DMS 273 (cell line): ENCODE results near the gene VPS41.

Source experiments
- DNase-seq: peaks from one replicate; lab custom pipeline; 2025; ENCODE audit not compliant: unreplicated experiment; lab: John Stamatoyannopoulos, UW

VPS41 gene

GRCh38 chr7:38907066-38907465 lies 1.9 kb downstream of the VPS41 start:
- DNase-seq, result no peak

GRCh38 chr7:38905056-38905759 lies 3.8 kb downstream of the VPS41 start:
- DNase-seq, result no peak

- no peak for DNase-seq
These were observed 5.9 kb downstream of the VPS41 start for GRCh38 chr7:38903057-38903456.

- no peak for DNase-seq
These were observed 6.5 kb downstream of the VPS41 start for GRCh38 chr7:38902449-38902848.

DNA sequence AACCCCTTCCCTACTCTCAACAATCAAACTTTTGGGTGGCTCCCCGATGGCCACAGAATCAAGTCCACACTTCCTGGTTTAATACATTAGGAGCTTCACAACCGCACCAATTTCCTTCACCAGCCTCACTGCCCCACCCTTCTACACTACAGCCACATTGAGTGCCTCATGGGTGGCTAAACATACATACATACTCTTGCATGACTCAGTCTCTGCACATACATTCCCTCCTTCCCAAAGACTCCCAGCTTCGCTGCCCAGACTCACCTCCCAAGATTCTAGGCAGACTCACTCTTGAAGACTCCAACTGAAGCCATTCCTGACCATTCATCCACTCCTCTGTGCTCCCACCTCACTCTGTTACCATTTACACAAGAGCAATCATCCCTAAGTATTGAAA lies 15.9 kb downstream of the VPS41 start:
- DNase-seq, result no peak

DNA sequence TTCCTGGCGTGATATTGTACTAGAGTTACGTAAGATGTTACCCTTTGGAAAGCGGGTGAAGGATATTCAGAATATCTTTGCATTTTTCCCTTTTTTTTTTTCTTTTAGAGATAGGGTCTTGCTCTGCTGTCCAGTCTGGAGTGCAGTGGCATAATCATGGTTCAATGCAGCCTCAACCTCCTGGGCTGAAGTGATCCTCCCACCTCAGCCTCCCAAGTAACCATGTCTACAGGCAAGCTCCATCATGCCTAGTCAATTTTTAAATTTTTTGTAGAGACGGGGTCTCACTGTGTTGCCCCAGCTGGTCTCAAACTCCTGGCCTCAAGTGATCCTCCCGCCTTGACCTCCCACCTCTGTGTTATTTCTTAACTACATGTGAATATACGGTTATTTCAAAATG lies 18.4 kb downstream of the VPS41 start:
- no peak for DNase-seq

DNA sequence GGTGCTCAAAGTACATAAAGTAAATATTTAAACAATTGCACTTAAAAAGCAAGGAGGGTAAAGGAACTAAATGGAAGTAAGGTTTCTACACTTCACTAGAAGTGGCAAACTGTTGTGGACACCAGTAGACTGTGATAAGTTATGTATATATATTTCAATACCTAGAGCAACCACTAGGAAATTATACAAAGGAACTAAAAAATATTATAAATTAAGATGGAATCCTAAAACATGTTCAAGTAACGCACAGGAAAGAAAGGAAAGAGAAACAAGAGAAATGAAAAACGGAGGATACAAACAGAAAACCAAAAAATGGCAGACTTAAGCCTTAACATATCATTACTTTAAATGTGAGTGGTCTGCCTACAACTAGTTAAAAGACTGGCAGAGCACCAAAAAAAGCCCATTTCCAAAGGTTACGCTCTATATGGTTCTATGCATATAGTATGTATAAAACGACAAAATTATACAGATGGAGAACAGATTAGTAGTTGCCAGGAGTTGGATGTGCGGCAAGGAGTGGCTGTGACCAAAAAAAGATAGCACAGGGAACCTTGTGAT lies 19.0 kb downstream of the VPS41 start:
- no peak for DNase-seq

- no peak for DNase-seq
These were observed 19.9 kb downstream of the VPS41 start for GRCh38 chr7:38889079-38889478.

GRCh38 chr7:38886265-38886664 lies 22.7 kb downstream of the VPS41 start:
- DNase-seq, result no peak

DNA sequence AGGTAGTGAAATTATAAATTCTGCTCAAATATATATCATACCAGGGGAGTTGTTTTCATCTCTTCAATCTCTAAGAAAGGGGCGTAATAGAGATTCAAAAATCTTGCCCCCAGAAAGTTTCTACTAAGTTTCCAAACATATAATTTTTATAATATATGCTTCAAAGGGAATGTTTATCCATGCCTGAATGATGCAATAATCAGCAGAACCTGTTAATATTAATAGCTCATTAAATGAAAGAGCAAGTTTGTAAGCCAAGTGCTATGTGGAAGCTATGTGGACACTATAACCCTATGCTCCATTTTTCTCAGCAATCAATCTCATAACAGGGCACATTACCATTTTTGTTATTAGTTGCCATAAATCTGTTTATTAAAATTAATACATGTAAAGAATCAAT lies 25.3 kb downstream of the VPS41 start:
- no peak for DNase-seq

- no peak for DNase-seq
These were observed 26.9 kb downstream of the VPS41 start for GRCh38 chr7:38881947-38882684.

- peak; percentile 34 for DNase-seq
These were observed 28.0 kb downstream of the VPS41 start for GRCh38 chr7:38881015-38881414.

GRCh38 chr7:38880454-38880853 lies 28.5 kb downstream of the VPS41 start:
- DNase-seq, result no peak

DNA sequence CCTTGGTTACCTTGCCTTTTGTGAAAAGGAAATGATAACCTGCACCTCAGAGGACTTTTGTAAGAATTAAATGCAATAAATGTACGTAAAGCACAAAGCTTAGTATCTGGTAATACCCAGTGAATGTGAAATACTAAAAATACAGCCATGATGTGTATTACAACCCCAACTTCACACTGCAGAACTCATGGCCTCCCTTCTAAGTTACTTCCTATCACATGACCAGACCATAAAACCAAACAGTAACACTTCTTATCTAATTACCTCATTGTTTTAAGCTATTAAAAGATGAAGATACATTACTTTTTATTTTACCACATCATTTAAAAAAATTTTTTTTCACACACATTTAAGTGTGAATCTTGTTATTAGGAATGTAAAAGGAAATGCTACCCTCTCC lies 29.0 kb downstream of the VPS41 start:
- no peak for DNase-seq

DNA sequence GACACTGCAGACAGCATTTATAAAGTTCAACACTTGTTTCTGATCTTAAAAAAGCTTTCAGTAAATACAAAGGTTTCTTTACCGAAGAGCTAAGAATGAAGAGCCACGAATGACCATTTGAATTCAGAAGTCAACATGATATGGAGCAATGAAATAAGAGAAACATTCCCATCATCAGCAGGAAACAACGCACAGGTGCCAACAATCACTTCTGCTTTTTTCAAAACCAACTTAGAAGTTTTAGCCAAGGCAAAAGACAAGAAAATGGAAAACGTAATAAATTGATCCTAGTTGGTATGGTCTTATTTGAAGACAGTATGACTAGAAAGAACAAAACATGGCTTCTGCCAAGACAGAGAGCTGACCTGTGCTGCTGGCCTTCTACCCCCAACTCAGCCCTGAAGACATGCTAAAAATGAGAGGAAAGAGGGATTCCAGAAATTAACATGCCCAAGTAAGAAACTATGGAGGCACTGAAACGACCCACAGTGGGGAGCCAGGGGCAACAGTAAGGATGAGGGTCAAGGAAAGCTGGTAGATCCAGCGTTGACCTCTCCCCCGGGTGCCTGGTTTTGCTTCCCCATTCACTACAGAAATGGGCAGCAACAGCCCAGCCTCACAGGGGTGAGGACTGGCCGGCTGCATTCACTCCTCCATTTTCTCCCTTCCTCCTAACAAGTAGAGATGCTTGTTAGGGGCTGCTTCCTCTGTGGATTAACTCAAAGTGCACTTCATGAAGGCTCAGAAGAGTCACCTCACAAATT lies 30.1 kb downstream of the VPS41 start:
- DNase-seq, result no peak

DNA sequence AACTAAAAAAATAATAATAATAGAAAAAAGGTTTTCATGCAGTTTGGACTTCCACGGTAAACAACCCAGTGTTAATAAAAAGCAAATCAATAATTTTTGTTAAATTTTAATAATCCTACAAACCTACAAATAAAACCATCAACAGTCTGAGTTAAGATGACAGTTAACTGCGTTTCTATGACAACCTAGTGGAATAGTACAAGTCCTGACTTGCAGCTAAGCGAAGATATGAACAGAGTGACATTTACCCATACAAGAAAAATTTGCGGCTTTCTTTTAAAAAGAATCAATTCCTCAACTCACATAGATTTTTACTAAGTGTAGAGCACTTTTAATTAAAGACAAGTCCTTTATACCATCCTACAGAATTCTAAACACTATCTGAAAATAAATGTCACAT lies 35.6 kb downstream of the VPS41 start:
- no peak for DNase-seq

GRCh38 chr7:38872202-38872601 lies 36.8 kb downstream of the VPS41 start:
- no peak for DNase-seq

- DNase-seq, result no peak
These were observed 38.8 kb downstream of the VPS41 start for GRCh38 chr7:38870147-38870546.

GRCh38 chr7:38863601-38864291 lies 45.2 kb downstream of the VPS41 start:
- DNase-seq, result no peak

DNA sequence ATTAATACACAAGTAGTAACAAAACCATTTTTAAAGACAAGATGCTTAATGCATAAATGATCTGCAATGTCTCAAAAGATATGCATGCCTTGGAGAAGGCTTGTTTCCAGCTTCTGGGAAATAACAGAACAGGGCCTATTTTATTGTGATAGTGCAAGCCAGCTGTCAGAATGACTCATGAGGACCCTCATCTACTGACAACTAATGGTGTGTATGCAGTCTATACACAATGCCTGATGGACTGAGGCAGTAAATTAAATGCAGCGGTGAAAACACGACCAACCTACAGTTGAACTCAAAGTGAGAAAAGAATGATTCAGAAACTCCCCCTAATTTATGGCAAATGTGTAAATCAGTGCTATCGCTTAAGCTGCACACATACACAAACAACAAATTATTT lies 46.3 kb downstream of the VPS41 start:
- DNase-seq, result no peak

- DNase-seq, result no peak
These were observed 50.6 kb downstream of the VPS41 start for GRCh38 chr7:38858259-38858884.
